ENCODE measurements around the gene DNAJC3.

DNAJC3 gene

DNA sequence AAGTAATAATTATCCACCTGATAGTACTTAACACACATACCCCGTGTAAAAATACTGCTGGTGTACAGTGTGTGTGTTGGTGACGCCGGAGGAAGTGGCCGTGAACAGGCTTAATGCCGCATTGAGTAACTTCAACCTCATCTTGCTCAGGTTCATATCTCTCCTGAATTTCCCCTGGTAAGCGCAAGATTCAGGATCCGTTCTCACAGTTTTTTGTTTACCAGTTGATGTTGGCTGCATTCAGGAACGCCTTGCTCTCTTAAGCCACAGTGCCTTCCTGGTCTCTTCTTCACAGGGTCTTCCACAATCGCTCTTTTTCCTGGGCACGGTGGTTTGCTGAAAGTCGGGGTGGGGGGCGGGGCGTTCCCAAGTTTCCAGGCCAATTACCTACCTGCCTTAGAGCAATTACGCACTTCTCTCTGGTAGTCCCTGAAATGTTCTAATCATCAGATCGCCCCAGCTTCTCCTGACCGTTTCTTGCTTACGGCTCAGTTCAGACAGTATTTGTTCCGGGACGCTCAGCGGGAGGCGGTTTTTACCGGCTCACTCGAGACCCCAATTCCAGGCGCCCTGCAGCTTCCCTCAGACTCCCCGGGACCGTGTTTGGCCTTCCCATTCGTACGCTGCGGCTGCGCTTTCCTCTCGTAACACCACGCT is 706 bp upstream of the DNAJC3 start:
- TF ChIP-seq NFIC (IDR thresholded peaks at IDR 0.05) = no peak
- TF ChIP-seq TEAD4 (IDR thresholded peaks at IDR 0.05) = no peak
- 0 out of 2 replicates have a peak, but pooled peaks have one; percentile 28 for TF ChIP-seq CEBPB (IDR thresholded peaks at IDR 0.05)
- TF ChIP-seq MAX (IDR thresholded peaks at IDR 0.05) = no peak
- TF ChIP-seq FOXM1 (IDR thresholded peaks at IDR 0.05; ENCODE audit: borderline replicate concordance, low read depth) = no peak
- peak; percentile 13; the same call in 1 of the 2 replicates for TF ChIP-seq EP300 (IDR thresholded peaks at IDR 0.05; ENCODE audit: borderline replicate concordance)
- TF ChIP-seq CREB1 (IDR thresholded peaks at IDR 0.05; ENCODE audit: low read depth) = no peak
- TF ChIP-seq, protein P1, sequence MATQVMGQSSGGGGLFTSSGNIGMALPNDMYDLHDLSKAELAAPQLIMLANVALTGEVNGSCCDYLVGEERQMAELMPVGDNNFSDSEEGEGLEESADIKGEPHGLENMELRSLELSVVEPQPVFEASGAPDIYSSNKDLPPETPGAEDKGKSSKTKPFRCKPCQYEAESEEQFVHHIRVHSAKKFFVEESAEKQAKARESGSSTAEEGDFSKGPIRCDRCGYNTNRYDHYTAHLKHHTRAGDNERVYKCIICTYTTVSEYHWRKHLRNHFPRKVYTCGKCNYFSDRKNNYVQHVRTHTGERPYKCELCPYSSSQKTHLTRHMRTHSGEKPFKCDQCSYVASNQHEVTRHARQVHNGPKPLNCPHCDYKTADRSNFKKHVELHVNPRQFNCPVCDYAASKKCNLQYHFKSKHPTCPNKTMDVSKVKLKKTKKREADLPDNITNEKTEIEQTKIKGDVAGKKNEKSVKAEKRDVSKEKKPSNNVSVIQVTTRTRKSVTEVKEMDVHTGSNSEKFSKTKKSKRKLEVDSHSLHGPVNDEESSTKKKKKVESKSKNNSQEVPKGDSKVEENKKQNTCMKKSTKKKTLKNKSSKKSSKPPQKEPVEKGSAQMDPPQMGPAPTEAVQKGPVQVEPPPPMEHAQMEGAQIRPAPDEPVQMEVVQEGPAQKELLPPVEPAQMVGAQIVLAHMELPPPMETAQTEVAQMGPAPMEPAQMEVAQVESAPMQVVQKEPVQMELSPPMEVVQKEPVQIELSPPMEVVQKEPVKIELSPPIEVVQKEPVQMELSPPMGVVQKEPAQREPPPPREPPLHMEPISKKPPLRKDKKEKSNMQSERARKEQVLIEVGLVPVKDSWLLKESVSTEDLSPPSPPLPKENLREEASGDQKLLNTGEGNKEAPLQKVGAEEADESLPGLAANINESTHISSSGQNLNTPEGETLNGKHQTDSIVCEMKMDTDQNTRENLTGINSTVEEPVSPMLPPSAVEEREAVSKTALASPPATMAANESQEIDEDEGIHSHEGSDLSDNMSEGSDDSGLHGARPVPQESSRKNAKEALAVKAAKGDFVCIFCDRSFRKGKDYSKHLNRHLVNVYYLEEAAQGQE (IDR thresholded peaks at IDR 0.05; ENCODE audit: low read depth) = no peak
- TF ChIP-seq EGR1 (IDR thresholded peaks at IDR 0.05) = no peak
- no peak for TF ChIP-seq ZBTB7A (IDR thresholded peaks at IDR 0.05; ENCODE audit: low read depth)
- no peak for TF ChIP-seq USF1 (IDR thresholded peaks at IDR 0.05)
- peak; percentile 15; the same call in 1 of the 2 replicates for TF ChIP-seq TCF12 (IDR thresholded peaks at IDR 0.05; ENCODE audit: low read depth)
- TF ChIP-seq TAF1 (IDR thresholded peaks at IDR 0.05; ENCODE audit: low read depth) = no peak
- TF ChIP-seq RAD21 (IDR thresholded peaks at IDR 0.05; ENCODE audit: low read depth) = no peak
- TF ChIP-seq YY1 (IDR thresholded peaks at IDR 0.05; ENCODE audit: low read depth) = no peak

DNA sequence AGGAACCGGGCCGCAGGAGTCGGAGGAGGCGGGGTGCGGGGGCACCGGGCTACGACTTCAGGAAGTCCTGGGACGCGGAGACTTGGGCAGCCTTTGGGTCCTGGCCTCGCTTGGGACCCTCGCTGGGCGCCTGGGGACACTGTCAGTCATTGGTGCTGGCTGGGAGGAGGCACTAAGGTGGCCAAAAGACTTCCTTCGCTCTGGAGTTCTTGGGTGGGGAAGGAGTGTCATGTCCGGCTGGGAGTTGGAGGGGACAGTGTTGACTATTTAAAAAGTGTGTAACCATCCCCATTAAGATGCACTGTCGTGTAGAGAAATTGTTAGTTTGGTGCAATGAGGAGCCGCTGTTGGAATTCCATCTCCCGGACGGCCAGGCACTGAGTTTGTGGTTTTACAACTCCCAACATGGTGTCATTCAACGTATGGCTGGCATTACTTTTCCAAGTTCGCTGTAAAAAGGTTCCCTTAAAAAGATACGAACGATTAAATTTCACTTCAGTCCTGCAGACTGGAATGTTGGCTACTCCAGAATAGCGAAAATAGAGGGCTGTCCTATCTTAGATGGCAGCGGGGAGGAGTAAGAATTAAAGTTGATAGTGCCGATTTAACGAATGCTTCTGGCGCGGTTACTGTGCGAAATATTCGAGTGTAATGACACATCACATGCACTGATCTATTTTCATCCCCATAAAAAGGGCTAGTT is 776 bp downstream of the DNAJC3 start:
- no peak for TF ChIP-seq EP300 (IDR thresholded peaks at IDR 0.05; ENCODE audit: borderline replicate concordance)
- 0 out of 2 replicates have a peak, but pooled peaks have one; percentile 4 for TF ChIP-seq ZBTB7A (IDR thresholded peaks at IDR 0.05; ENCODE audit: low read depth)
- TF ChIP-seq YY1 (IDR thresholded peaks at IDR 0.05; ENCODE audit: low read depth) = 0 out of 2 replicates have a peak, but pooled peaks have one; percentile 9

GRCh38 chr13:95678967-95679366 is 2.0 kb downstream of the DNAJC3 start:
- no peak for TF ChIP-seq TAF1 (IDR thresholded peaks at IDR 0.05; ENCODE audit: low read depth)
- TF ChIP-seq FOXM1 (IDR thresholded peaks at IDR 0.05; ENCODE audit: borderline replicate concordance, low read depth) = no peak
- TF ChIP-seq EP300 (IDR thresholded peaks at IDR 0.05; ENCODE audit: borderline replicate concordance) = no peak
- TF ChIP-seq YY1 (IDR thresholded peaks at IDR 0.05; ENCODE audit: low read depth) = no peak
- TF ChIP-seq MAX (IDR thresholded peaks at IDR 0.05) = no peak
- no peak for TF ChIP-seq NFIC (IDR thresholded peaks at IDR 0.05)

- TF ChIP-seq RAD21 (IDR thresholded peaks at IDR 0.05; ENCODE audit: low read depth) (no peak), MAX (IDR thresholded peaks at IDR 0.05) (no peak), CREB1 (IDR thresholded peaks at IDR 0.05; ENCODE audit: low read depth) (no peak), TEAD4 (IDR thresholded peaks at IDR 0.05) (no peak), USF1 (IDR thresholded peaks at IDR 0.05) (no peak), ZBTB7A (IDR thresholded peaks at IDR 0.05; ENCODE audit: low read depth) (no peak), TAF1 (IDR thresholded peaks at IDR 0.05; ENCODE audit: low read depth) (no peak), FOXM1 (IDR thresholded peaks at IDR 0.05; ENCODE audit: borderline replicate concordance, low read depth) (no peak), CEBPB (IDR thresholded peaks at IDR 0.05) (no peak)
- TF ChIP-seq, protein P1 (IDR thresholded peaks at IDR 0.05; ENCODE audit: low read depth) = no peak
Observed at GRCh38 chr13:95679722-95680121, 2.8 kb downstream of the DNAJC3 start.

DNA sequence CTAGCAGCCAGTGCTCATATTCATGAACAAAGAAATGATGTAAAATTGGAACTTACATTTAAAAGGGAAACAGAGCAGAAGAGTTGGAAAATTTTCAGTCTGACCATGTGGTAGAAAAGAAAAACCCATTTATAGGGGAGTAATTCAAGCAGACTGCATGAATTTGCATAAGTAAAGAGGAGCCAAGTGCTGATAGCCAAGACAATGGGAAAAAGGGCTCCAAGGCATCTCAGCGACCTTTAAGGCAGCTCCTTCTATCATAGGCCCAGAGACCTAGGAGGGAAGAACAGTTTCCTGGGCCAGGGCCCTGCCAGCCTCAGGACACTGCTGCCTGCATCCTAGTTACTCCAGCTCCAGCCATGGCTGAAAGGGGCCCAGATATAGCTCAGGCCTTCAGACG is 7.5 kb downstream of the DNAJC3 start:
- TF ChIP-seq MAX (IDR thresholded peaks at IDR 0.05) (no peak), CEBPB (IDR thresholded peaks at IDR 0.05) (no peak), TAF1 (IDR thresholded peaks at IDR 0.05; ENCODE audit: low read depth) (no peak), TEAD4 (IDR thresholded peaks at IDR 0.05) (no peak), ZBTB7A (IDR thresholded peaks at IDR 0.05; ENCODE audit: low read depth) (no peak), RAD21 (IDR thresholded peaks at IDR 0.05; ENCODE audit: low read depth) (no peak), USF1 (IDR thresholded peaks at IDR 0.05) (no peak), EGR1 (IDR thresholded peaks at IDR 0.05) (no peak), TCF12 (IDR thresholded peaks at IDR 0.05; ENCODE audit: low read depth) (no peak), FOXM1 (IDR thresholded peaks at IDR 0.05; ENCODE audit: borderline replicate concordance, low read depth) (no peak)
- TF ChIP-seq, protein P1 (IDR thresholded peaks at IDR 0.05; ENCODE audit: low read depth) = no peak
